Measurements from ENCODE around the gene CEBPG. TPM values are rescaled to one million over a fixed set of nuclear protein-coding genes. Genes with fewer than 3 reads are reported as not detected.

CEBPG gene
- total RNA-seq, 1 experiment from 2014 or later: 33.4 TPM

GRCh38 chr19:33375837-33376159 is 2.3 kb downstream of the CEBPG start:
- H3K9me2 ChIP-seq (ENCODE audit: insufficient read depth): no peaks in the 10 kb centered on the region
- peak overlapping the region; percentile 95; the same call in 1 of the 2 replicates for H3K4me3 ChIP-seq
- H3K27me3 ChIP-seq (ENCODE audit: insufficient read depth, low read depth): no peaks in the 10 kb centered on the region
- peaks cover 34% of the 10 kb centered on the region; the same call in 1 of the 2 replicates for H3F3A ChIP-seq (ENCODE audit: insufficient read depth, low read depth)
- H3K9me3 ChIP-seq (ENCODE audit: insufficient read depth, low read depth): no peaks in the 10 kb centered on the region
- no TSS peak for BruUV-seq (replicated peaks)
- no peak for TF ChIP-seq EZH2 (IDR thresholded peaks at IDR 0.05; ENCODE audit: low read depth)
- TF ChIP-seq, protein P1, sequence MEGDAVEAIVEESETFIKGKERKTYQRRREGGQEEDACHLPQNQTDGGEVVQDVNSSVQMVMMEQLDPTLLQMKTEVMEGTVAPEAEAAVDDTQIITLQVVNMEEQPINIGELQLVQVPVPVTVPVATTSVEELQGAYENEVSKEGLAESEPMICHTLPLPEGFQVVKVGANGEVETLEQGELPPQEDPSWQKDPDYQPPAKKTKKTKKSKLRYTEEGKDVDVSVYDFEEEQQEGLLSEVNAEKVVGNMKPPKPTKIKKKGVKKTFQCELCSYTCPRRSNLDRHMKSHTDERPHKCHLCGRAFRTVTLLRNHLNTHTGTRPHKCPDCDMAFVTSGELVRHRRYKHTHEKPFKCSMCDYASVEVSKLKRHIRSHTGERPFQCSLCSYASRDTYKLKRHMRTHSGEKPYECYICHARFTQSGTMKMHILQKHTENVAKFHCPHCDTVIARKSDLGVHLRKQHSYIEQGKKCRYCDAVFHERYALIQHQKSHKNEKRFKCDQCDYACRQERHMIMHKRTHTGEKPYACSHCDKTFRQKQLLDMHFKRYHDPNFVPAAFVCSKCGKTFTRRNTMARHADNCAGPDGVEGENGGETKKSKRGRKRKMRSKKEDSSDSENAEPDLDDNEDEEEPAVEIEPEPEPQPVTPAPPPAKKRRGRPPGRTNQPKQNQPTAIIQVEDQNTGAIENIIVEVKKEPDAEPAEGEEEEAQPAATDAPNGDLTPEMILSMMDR (conservative IDR thresholded peaks at IDR 0.05): no peak
- peaks cover 18% of the 10 kb centered on the region for H3K36me3 ChIP-seq (ENCODE audit: low read depth)
- ChIA-PET CTCF (no interaction called here), POLR2A (ENCODE audit: unreplicated experiment) (no interaction called here)
- intact Hi-C loops (cut with micrococcal nuclease; ENCODE audit: unreplicated experiment): loop anchor here (2.0 kb wide), 1 partner anchor 73 kb away; the partner anchor contains the start of gene CEBPA
- no peak for DNase-seq
- H3K27ac ChIP-seq: peak overlapping the region; percentile 98
- H2AFZ ChIP-seq: no peak overlapping the region
- peaks cover 67% of the 10 kb centered on the region for H3K79me2 ChIP-seq (ENCODE audit: low read depth)
- H4K20me1 ChIP-seq (ENCODE audit: insufficient read depth): peaks cover 61% of the 10 kb centered on the region
- H3K4me2 ChIP-seq: peak overlapping the region; percentile 96
- peaks cover 34% of the 10 kb centered on the region for H3K4me1 ChIP-seq (replicated peaks; ENCODE audit: insufficient read depth)

DNA sequence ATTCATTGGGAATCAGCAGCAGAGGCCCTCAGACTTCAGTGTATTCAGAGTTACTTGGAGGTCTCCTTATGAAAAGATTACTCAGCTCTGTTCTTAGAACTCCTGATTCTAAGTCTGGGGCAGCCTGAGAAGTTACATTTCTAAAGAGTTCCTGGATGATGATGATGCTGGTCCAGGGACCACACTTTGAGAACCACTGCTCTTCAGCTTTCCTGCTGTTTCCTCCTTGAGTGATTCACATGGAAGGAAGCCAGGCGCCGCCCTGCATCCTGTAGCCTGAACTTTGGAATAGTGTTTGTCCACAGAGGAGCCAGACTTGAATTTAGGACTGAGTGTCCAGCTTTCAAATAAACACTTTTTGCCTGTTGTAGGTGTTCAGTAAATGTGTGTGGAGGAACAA is 2.9 kb downstream of the CEBPG start:
- Histone ChIP-seq H3K9me2 (ENCODE audit: insufficient read depth) (no peaks in the 10 kb centered on the region), H3K9me3 (ENCODE audit: insufficient read depth, low read depth) (no peaks in the 10 kb centered on the region), H4K20me1 (ENCODE audit: insufficient read depth) (peaks cover 67% of the 10 kb centered on the region), H3K79me2 (ENCODE audit: low read depth) (peaks cover 74% of the 10 kb centered on the region), H3K27ac (peak overlapping the region; percentile 98), H3K4me1 (replicated peaks; ENCODE audit: insufficient read depth) (peaks cover 34% of the 10 kb centered on the region), H3K36me3 (ENCODE audit: low read depth) (peaks cover 24% of the 10 kb centered on the region), H3K4me2 (peak overlapping the region; percentile 96), H3F3A (ENCODE audit: insufficient read depth, low read depth) (peaks cover 36% of the 10 kb centered on the region; the same call in 1 of the 2 replicates), H2AFZ (no peak overlapping the region), H3K27me3 (ENCODE audit: insufficient read depth, low read depth) (no peaks in the 10 kb centered on the region), H3K4me3 (peak overlapping the region; percentile 95; the same call in 1 of the 2 replicates)
- BruUV-seq (replicated peaks): no TSS peak
- DNase-seq: peak; percentile 44 to 74
- ChIA-PET POLR2A (ENCODE audit: unreplicated experiment) (interaction anchor here (0.6 kb wide), 1 partner anchor 8 kb away, joined by 3 read pairs; no protein-coding TSS in a partner anchor), CTCF (interaction anchor here (0.6 kb wide), 1 partner anchor 18 kb away, joined by 3 read pairs; no protein-coding TSS in a partner anchor)
- intact Hi-C loops (cut with micrococcal nuclease; ENCODE audit: unreplicated experiment): no loop called here
- TF ChIP-seq EZH2 (IDR thresholded peaks at IDR 0.05; ENCODE audit: low read depth): no peak
- TF ChIP-seq, protein P1 (conservative IDR thresholded peaks at IDR 0.05): no peak

GRCh38 chr19:33376941-33377557 is 3.5 kb downstream of the CEBPG start:
- H3K4me1 ChIP-seq (replicated peaks; ENCODE audit: insufficient read depth): peaks cover 34% of the 10 kb centered on the region
- H3K9me3 ChIP-seq (ENCODE audit: insufficient read depth, low read depth): no peaks in the 10 kb centered on the region
- H3K4me2 ChIP-seq: peak overlapping the region; percentile 96
- intact Hi-C loops (cut with micrococcal nuclease; ENCODE audit: unreplicated experiment): no loop called here
- no peak overlapping the region for H2AFZ ChIP-seq
- ChIA-PET CTCF (interaction anchor here (0.5 to 0.6 kb wide), 2 partner anchors 18 to 418 kb away, joined by 3 to 5 read pairs; no protein-coding TSS in a partner anchor), POLR2A (ENCODE audit: unreplicated experiment) (no interaction called here)
- DNase-seq: peak; percentile 27 to 77
- H3F3A ChIP-seq (ENCODE audit: insufficient read depth, low read depth): peaks cover 40% of the 10 kb centered on the region; the same call in 1 of the 2 replicates
- H4K20me1 ChIP-seq (ENCODE audit: insufficient read depth): peaks cover 74% of the 10 kb centered on the region
- H3K4me3 ChIP-seq: peak overlapping the region; percentile 95; the same call in 1 of the 2 replicates
- peaks cover 80% of the 10 kb centered on the region for H3K79me2 ChIP-seq (ENCODE audit: low read depth)
- peaks cover 30% of the 10 kb centered on the region for H3K36me3 ChIP-seq (ENCODE audit: low read depth)
- no peaks in the 10 kb centered on the region for H3K27me3 ChIP-seq (ENCODE audit: insufficient read depth, low read depth)
- no peaks in the 10 kb centered on the region for H3K9me2 ChIP-seq (ENCODE audit: insufficient read depth)
- TF ChIP-seq, protein P1 (conservative IDR thresholded peaks at IDR 0.05): no peak
- no peak for TF ChIP-seq EZH2 (IDR thresholded peaks at IDR 0.05; ENCODE audit: low read depth)
- BruUV-seq (replicated peaks): no TSS peak
- H3K27ac ChIP-seq: peak overlapping the region; percentile 98
